NCI-H345 treated with DMSO at 0.1 percent for 48 hours (cell line): ENCODE data around the gene HES6.

Experiments
- DNase-seq: peaks from one replicate; lab custom pipeline; 2025; ENCODE audit not compliant: unreplicated experiment; lab: John Stamatoyannopoulos, UW

Gene HES6

DNA sequence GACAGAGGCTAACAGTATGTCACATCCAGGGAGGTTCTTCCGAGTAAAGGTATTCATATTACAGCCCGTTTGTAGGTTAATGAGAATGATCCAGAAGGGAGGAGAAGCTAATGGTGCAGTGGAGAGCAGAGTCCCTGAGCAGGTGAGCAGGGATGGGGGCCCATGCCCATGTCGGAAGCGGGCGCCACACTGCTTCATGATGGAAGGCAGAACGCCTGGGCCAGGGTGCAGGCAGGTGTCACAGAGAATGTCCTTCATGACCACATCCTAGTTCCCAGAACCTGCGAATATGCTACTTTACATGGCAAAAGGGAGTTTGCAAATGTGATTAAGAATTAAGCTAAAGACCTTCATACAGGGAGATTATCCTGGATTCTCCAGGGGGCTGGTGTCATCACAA, 4.0 kb downstream of the HES6 start:
- DNase-seq: no peak

DNA sequence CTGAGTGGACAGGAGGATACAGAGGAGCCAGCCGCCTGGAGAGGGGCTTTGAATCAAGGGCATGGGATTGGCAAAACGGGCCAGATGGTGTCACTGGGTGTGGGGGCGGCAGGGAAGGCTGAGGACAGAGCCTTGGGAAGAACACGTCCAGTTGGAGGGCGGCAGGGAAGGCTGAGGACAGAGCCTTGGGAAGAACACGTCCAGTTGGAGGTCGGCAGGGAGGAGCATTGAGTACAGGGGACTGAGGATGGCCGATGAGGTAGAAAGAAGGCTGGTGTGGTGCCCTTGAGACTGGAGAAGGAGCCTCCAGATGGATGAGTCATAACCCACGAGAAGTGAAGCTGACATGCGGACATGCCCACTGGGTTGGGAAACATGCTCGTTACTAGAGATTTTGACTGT, 4.5 kb downstream of the HES6 start:
- no peak for DNase-seq

GRCh38 chr2:238233625-238234024, 6.2 kb downstream of the HES6 start:
- no peak for DNase-seq

GRCh38 chr2:238231809-238232208, 8.0 kb downstream of the HES6 start:
- DNase-seq: no peak

GRCh38 chr2:238231251-238231793, 8.5 kb downstream of the HES6 start:
- DNase-seq: no peak

- no peak for DNase-seq
Observed at GRCh38 chr2:238230699-238231098, 9.1 kb downstream of the HES6 start.

DNA sequence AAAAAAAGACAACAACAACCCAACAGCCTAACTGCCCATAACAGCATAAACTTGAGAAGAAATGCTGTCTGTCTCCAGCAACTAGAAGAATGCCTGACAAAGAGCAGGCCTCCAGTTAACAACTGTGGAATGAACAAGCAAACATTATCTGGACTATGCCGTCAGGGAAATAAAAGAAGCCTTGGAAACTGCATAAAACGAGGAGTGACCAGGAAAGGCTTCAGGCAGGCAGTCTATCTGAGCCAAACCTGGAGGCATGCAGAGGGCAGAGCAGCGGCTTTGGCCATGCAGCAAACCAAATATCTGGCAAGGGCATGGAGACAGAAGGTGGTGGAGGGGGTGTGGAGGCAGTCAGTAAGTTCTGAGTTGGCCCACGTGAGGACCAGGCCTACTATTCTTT, 11.1 kb downstream of the HES6 start:
- no peak for DNase-seq

- DNase-seq: no peak
Observed at GRCh38 chr2:238227587-238228032, 12.2 kb downstream of the HES6 start.

DNA sequence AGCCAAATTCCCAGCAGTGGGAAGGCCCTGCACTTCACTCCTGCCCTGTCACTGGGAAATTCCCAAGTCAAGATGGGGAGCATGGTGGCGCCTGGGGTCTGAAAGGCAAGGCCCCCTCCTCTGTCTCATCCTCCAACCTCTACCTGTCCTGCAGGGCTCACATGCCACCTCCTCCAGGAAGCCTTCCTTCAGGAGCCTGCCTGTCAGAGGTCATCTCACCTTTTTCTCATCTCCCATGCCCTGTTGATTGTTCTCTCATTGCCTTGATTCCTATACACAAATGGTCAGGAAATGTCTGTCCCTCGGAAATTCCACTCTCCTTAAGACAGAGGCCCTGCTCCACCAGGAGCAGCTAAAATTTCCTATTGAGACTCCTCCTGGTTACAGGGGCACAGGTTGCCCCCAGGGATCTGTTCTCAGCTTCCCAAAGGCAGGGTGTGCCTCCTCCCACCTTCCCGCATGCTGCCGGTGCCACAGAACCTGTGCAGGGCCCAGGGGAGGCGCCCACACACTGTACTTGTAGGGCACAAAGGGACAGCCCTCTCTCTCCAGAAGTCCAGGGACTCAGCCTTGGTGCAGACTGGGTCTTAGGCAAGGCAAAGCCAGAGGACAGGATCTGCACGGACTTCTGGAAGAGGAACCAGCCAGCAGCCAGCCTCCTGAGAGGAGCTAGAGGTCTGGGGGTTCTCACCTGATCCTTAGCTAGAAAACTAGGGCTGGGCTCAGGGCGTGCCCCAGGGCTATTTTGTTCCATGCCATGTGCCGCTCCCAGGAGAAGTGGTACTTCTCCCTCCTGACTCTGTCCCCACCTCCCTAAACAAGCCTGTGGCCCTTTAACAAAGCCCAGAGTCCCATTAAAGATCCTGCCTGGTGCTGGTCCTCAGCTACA, 12.9 kb downstream of the HES6 start:
- no peak for DNase-seq

- DNase-seq: no peak
Observed at GRCh38 chr2:238225911-238226697, 13.7 kb downstream of the HES6 start.

GRCh38 chr2:238225121-238225520, 14.7 kb downstream of the HES6 start:
- DNase-seq: no peak

GRCh38 chr2:238224356-238225035, 15.3 kb downstream of the HES6 start:
- no peak for DNase-seq

- no peak for DNase-seq
Observed at GRCh38 chr2:238220892-238221521, 18.8 kb downstream of the HES6 start.

- no peak for DNase-seq
Observed at GRCh38 chr2:238220274-238220891, 19.5 kb downstream of the HES6 start.

DNA sequence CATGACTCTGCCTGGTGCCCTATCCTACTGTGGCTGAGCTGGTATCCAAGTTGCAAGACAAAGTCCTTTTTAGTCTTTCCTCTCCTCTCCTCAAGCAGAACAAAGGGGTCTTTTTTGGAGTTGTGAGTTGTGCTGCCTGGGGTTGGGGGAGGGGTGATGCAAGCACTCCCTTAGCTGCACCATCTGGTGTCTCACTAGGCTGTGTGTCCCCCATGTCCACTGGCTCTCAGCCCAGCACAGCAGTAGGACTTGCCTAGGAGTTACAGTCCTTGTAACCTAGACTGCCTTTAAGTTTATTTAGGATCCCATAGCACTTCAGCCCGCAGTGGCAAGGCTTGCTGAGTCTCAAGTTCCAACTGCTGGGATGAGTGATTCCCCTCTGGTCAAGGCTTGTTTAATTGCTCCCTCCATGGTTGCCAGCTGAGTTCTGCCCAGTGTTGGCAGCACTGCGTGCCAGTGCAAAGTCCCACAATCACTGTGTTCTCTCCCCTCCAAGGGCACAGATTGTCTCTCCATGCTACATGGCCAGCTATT, 23.1 kb downstream of the HES6 start:
- DNase-seq: no peak

DNA sequence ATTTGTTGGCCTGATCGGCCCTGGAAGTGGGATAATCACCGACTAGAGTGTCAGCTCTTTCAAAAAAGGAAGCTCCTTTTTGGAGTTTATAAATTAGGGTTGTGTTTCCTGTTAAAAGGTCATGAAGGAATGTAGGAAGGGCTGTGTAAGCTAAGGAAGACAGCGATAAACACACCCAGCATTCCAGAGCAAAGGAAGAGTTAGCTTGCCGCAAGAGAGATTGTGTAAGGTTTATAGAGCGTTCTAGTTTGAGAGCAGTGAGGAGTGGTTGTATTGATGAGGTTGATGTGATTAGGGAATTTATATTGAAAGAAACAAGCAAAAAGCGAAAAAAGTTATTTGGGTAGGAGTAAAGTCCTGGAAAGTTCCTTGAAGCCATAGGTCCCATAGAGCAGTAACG, 32.8 kb downstream of the HES6 start:
- DNase-seq: no peak

DNA sequence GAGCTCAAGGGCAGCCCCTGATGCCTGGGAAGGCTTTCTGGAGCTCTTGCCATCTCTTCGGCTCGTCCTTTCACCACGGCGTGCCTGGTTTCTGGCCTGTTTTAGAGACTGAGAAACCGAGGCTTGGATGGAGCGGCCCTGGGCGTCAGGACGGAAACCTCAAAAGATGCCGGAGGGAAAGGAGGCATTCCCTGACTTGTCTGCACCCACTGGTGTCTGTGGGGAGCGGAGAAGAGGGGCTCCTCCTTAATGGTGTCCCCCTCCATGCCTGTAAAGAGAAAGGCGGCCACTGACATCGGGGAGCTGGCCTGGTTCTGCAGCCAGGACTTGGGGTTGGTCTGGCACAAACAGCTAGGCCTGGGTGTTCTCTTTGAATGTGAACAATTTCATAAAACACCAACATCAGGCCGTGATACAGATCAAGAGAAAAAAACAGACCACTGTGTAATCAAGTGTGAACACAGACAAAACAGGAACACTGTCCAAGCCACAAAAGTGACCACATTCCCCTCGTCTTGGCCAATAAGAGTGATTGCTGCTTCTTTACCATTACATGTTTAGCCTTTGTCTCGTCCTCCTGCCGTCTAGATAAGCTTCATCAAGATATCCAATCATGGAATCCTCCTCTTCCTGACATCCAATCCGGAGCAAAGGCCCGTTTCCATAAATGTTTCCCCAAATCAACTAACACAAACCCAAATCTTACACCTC, 35.7 kb downstream of the HES6 start:
- no peak for DNase-seq

- DNase-seq: peak; percentile 67
Observed at GRCh38 chr2:238203094-238203972, 36.5 kb downstream of the HES6 start, which contains the start of gene ILKAP. ILKAP (minus strand) TSS chr2:238203695; CDS start chr2:238203553, 142 bp downstream.
